ENCODE results near the gene FAM53A.

FAM53A gene

GRCh38 chr4:1600811-1601532 is 83.1 kb downstream of the FAM53A start:
- TF ChIP-seq RAD21 (IDR thresholded peaks at IDR 0.05; ENCODE audit: low read depth) (no peak), TCF12 (IDR thresholded peaks at IDR 0.05; ENCODE audit: low read depth) (no peak), CREB1 (IDR thresholded peaks at IDR 0.05; ENCODE audit: low read depth) (no peak), NFIC (IDR thresholded peaks at IDR 0.05) (no peak), TEAD4 (IDR thresholded peaks at IDR 0.05) (no peak), REST (IDR thresholded peaks at IDR 0.05; ENCODE audit: low read depth) (no peak), TAF1 (IDR thresholded peaks at IDR 0.05; ENCODE audit: low read depth) (no peak), FOXM1 (IDR thresholded peaks at IDR 0.05; ENCODE audit: borderline replicate concordance, low read depth) (no peak), USF1 (IDR thresholded peaks at IDR 0.05) (no peak), EP300 (IDR thresholded peaks at IDR 0.05; ENCODE audit: borderline replicate concordance) (no peak), EGR1 (IDR thresholded peaks at IDR 0.05) (no peak), YY1 (IDR thresholded peaks at IDR 0.05; ENCODE audit: low read depth) (no peak), ZBTB7A (IDR thresholded peaks at IDR 0.05; ENCODE audit: low read depth) (no peak), CEBPB (IDR thresholded peaks at IDR 0.05) (no peak)
- TF ChIP-seq, protein P1, sequence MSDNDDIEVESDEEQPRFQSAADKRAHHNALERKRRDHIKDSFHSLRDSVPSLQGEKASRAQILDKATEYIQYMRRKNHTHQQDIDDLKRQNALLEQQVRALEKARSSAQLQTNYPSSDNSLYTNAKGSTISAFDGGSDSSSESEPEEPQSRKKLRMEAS (IDR thresholded peaks at IDR 0.05) = no peak

- no peak for TF ChIP-seq USF1 (IDR thresholded peaks at IDR 0.05)
- no peak for TF ChIP-seq REST (IDR thresholded peaks at IDR 0.05; ENCODE audit: low read depth)
- TF ChIP-seq RAD21 (IDR thresholded peaks at IDR 0.05; ENCODE audit: low read depth) = no peak
- TF ChIP-seq, protein P1 (IDR thresholded peaks at IDR 0.05) = no peak
Observed at GRCh38 chr4:1600211-1600780, 83.8 kb downstream of the FAM53A start.

DNA sequence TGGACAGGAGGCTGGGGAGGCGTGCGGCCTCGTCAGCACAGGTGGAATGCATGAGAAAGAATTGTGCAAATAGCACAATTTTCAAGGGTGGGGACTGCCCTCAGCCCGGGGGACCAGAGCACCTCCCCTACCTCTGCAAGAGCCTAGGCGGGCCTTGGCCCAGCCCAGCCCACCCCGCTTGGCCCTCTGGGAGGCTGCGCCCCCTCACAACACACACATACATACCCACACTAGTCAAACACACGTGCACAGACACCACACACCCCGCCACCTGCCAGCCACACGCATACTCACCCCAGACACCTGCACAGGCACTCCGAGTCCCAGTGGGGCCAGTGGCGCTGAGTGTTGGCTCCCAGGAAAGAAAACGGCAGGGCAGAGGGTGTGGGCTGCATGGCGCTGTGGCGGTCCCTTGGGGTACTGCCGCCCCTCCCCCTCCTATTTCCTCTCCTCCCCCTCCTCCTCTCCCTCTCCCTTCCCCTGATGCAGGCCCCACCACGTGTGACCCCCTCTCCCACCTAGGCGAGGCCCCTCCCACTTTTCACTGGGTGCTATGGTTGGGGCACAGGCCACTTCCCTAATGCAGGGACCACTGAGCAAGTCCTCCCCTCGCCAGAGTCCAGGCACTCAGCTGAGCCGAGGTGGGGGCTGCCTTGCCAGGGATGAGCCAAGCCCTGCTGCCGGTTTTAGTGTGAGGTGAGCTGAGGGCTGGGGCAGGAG is 84.5 kb downstream of the FAM53A start:
- TF ChIP-seq ZBTB7A (IDR thresholded peaks at IDR 0.05; ENCODE audit: low read depth) = no peak
- TF ChIP-seq USF1 (IDR thresholded peaks at IDR 0.05) = no peak
- TF ChIP-seq CEBPB (IDR thresholded peaks at IDR 0.05) = no peak
- no peak for TF ChIP-seq CREB1 (IDR thresholded peaks at IDR 0.05; ENCODE audit: low read depth)
- no peak for TF ChIP-seq EGR1 (IDR thresholded peaks at IDR 0.05)
- TF ChIP-seq FOXM1 (IDR thresholded peaks at IDR 0.05; ENCODE audit: borderline replicate concordance, low read depth) = no peak
- TF ChIP-seq TEAD4 (IDR thresholded peaks at IDR 0.05) = no peak
- TF ChIP-seq RAD21 (IDR thresholded peaks at IDR 0.05; ENCODE audit: low read depth) = no peak
- TF ChIP-seq YY1 (IDR thresholded peaks at IDR 0.05; ENCODE audit: low read depth) = no peak
- TF ChIP-seq TCF12 (IDR thresholded peaks at IDR 0.05; ENCODE audit: low read depth) = no peak
- no peak for TF ChIP-seq REST (IDR thresholded peaks at IDR 0.05; ENCODE audit: low read depth)
- TF ChIP-seq, protein P1 (IDR thresholded peaks at IDR 0.05) = no peak
- TF ChIP-seq TAF1 (IDR thresholded peaks at IDR 0.05; ENCODE audit: low read depth) = no peak
- no peak for TF ChIP-seq NFIC (IDR thresholded peaks at IDR 0.05)
- TF ChIP-seq EP300 (IDR thresholded peaks at IDR 0.05; ENCODE audit: borderline replicate concordance) = no peak
